Measurements from ENCODE around the gene ACOXL.

ACOXL gene

DNA sequence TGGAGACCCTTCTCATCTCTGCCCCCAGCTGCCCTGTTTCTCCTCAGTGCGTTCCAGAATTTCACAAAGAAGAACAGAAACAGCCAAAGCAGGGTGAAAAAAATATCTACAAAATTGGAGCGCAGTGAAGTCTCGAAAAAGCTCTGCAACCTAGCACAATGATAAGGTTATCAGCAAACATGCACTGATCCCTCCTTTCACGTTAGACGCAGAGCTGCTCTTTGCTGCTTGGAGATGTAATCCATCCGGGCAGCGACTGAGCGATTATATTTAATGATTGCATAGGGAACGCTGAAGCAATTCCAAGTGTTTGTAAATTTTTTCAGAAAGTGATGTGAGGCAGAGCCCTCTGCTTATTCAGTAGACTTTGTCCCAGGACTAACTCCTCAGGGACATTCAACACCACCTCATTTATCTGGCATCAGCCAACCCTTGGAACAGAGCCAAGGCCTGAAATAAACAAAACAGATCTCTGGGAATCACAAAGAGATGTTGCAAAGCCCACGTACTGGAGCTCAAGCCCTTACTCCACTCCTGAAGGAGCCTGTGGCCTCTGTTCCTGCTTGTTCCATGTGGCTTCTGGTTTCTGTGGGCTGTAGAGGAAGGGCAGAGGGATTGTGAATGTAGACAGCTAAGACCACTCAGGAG lies 215.8 kb downstream of the ACOXL start:
- H3K4me3 ChIP-seq (ENCODE audit: low read depth, low read length): no peak overlapping the region
- TF ChIP-seq, protein P1, sequence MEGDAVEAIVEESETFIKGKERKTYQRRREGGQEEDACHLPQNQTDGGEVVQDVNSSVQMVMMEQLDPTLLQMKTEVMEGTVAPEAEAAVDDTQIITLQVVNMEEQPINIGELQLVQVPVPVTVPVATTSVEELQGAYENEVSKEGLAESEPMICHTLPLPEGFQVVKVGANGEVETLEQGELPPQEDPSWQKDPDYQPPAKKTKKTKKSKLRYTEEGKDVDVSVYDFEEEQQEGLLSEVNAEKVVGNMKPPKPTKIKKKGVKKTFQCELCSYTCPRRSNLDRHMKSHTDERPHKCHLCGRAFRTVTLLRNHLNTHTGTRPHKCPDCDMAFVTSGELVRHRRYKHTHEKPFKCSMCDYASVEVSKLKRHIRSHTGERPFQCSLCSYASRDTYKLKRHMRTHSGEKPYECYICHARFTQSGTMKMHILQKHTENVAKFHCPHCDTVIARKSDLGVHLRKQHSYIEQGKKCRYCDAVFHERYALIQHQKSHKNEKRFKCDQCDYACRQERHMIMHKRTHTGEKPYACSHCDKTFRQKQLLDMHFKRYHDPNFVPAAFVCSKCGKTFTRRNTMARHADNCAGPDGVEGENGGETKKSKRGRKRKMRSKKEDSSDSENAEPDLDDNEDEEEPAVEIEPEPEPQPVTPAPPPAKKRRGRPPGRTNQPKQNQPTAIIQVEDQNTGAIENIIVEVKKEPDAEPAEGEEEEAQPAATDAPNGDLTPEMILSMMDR (IDR thresholded peaks at IDR 0.05; ENCODE audit: low read depth, low read length): no peak

DNA sequence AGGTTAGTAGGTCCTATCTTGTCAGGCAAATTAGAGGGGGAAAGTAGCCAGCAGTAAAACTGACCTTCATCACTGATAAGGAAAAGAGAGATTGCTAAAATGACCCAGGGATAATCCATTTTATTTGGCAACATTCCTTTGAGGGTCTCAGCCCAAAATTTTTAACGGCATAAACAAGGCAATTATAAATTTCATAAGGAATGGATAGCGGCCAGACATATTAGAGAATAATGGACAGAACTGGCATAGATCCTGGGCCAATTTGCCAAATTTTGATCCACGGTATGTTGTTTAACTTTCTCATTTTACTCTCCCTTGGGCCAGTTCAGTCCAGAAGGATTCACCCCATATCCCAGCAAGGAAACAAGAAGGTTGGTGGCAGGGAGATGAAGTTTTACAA lies 217.9 kb downstream of the ACOXL start:
- no peak overlapping the region for H3K4me3 ChIP-seq (ENCODE audit: low read depth, low read length)
- TF ChIP-seq, protein P1 (IDR thresholded peaks at IDR 0.05; ENCODE audit: low read depth, low read length): no peak

DNA sequence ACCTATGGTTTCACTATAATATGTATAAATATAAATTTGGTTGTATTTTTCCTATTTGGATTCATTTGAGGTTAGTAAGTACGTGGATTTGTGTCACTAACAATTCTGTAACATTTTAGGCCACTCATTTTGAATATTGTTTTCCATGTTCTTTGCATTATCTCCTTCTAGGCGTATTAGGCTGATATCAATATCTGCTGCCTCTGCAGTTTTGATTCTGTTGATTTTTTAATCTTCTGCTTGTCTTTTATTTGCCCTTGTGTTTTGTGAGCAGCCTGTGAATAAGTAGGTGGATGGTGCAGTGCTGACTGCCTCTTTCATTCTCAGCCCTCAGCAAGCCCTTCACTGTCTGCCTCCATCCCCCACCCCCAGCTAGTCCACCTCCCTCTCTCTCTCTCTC lies 222.7 kb downstream of the ACOXL start:
- TF ChIP-seq, protein P1 (IDR thresholded peaks at IDR 0.05; ENCODE audit: low read depth, low read length): no peak
- no peak overlapping the region for H3K4me3 ChIP-seq (ENCODE audit: low read depth, low read length)

DNA sequence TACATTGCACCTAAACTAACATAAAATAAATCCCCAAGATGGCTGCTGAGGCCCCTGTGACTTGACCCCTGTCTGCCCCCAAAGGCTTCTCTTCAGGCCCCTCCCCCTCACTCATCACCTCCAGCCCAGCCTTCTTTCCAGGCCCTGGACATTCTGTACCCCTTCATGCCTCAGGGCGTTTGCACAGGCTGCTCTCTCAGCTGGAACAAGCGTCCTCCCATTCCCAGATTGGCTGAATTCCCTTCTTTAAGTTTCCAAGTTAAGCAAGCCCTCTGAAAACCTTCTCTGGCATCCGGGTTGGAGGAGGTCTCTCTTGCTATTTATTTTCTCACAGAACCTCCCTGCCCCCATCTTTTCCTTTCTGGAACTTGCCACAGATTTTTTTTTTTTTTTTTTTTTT lies 223.2 kb downstream of the ACOXL start:
- TF ChIP-seq, protein P1 (IDR thresholded peaks at IDR 0.05; ENCODE audit: low read depth, low read length): no peak
- no peak overlapping the region for H3K4me3 ChIP-seq (ENCODE audit: low read depth, low read length)

DNA sequence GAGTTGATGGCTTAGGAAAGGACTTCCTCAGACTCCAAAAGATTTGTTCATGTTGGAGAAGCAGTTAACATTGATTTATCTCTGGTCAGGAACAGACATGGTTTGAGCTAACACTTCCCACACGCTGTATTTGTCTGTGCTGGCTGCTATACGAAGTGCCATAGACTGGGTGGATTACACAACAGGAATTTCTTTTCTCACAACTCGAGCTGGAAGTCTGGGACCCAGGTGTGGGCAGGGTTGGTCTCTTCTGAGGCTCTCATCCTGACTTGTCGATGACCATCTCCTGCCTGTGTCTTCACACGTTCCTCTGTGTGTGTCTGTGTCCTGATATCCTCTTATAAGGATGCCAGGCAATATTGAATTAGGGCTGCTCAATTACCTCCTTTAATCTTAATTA lies 224.9 kb downstream of the ACOXL start:
- TF ChIP-seq, protein P1 (IDR thresholded peaks at IDR 0.05; ENCODE audit: low read depth, low read length): no peak
- H3K4me3 ChIP-seq (ENCODE audit: low read depth, low read length): no peak overlapping the region

DNA sequence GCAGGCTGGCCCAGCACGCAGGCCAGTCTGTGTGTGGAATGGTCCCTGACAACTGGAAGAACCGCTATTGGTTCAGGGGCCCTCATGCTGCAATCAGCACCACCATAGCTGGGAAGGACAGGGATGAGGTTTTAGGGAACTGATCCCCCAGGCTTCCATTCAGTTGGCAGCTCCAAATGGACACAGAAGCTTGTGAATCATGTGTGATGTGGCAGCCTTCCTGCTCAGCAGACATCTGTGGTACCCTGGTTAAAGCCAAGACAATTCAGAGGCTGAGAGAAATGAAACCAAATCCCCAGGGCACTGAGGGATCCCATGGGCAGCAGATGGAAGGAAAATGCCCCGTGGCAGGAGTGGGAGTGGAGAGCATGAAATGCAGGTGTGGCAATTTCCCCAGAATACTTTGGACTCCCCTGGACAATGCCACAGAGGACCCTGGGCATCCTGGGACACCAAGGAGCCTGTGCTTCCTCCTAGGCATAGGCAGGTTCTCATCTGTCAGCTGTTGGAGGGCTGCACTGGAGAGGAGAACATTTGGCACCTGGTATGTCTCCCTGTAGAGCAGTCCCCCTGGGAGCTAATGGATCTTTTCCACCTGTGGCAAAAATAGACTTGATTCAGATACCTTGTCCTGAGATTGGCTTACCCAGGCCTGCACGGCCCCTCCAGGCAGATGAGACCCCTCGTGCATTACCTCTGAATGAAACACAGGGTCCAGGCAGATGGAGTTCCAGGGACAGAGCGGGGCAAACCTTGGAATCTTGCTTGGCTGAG lies 226.2 kb downstream of the ACOXL start:
- H3K4me3 ChIP-seq (ENCODE audit: low read depth, low read length): no peak overlapping the region
- TF ChIP-seq, protein P1 (IDR thresholded peaks at IDR 0.05; ENCODE audit: low read depth, low read length): no peak

DNA sequence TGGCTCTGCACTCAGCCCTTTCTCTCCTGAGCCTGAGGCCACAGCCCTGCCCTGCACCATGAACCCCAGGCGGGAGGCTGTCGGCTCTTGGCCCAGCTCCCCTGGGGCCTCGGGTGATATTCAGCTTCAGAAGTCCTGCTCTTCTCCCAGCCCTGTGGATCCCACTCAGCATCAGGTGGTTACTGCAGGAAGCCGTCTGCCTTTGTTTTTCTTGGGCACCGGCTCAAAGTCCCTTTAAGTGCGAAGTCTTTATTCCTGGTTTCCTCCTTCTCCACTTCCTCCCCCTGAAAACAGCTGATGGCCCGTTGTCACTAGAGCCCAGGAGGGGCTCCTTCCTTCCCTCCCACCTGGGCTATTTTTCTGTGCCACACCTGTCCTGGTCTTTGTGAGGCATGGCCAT lies 226.8 kb downstream of the ACOXL start:
- H3K4me3 ChIP-seq (ENCODE audit: low read depth, low read length): no peak overlapping the region
- TF ChIP-seq, protein P1 (IDR thresholded peaks at IDR 0.05; ENCODE audit: low read depth, low read length): no peak

Measured in WI38 (cell line).